ENCODE measurements around the gene PRKD2. TPM values are rescaled to one million over a fixed set of nuclear protein-coding genes. Genes with fewer than 3 reads are reported as not detected.

PRKD2 gene
- total RNA-seq, 2 experiments from 2014 or later, result 78.8 to 84.4 TPM

DNA sequence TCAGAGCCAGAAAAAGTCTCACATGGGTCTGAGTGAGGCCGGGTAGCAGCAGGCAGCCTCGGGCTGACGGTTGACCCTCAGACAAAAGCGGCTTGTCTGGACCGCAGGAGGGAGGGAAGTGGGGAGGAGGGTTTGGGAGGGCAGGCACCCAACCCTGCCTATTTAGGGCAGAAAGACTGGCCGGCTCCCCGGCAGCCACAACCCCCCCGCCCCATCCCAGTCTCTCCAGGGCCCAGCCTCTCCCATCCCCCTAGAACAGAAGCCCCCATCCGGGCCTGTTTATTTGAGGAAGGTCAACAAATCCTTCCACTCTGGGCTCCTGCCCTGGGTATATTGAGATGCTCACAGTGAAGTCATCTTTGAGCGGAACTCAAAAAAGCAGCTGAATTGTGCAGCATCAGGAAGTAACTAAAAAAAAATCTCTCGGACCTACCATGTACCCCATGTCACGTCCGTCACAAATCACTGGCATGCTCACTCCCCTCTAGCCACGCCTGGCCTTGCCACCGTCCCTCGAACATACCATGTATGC, 62.2 kb downstream of the PRKD2 start:
- Mint-ChIP-seq H3K4me3 (no peak overlapping the region), H3K27me3 (peaks cover 45% of the 10 kb centered on the region), H3K27ac (no peak overlapping the region), H3K4me1 (ENCODE audit: low read depth) (peaks cover 7% of the 10 kb centered on the region), H3K9me3 (no peaks in the 10 kb centered on the region), H3K36me3 (peaks cover 4% of the 10 kb centered on the region)
- no peak for DNase-seq
- intact Hi-C loops (cut with micrococcal nuclease), result no loop called here
- POLR2A ChIA-PET, result no interaction called here
- CTCF ChIA-PET, result interaction anchor here (0.6 kb wide), 1 partner anchor 17 kb away, joined by 4 read pairs; no protein-coding TSS in a partner anchor

DNA sequence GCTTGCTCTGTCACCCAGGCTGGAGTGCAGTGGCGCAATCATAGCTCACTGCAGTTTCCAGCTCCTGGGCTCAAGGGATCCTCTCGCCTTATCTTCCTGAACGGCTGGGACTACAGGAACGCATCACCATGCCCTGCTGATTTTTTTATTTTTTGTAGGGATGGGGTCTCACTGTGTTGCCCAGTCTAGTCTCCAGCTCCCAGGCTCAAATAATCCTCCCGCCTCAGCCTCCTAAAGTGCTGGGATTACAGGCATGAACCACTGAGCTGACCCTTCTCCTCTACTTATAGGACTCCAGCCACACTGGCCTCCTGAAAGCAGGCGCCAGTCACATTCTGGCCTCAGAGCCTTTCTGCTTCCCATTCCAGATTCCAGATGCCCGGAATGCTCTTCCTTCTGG, 66.5 kb downstream of the PRKD2 start:
- CTCF ChIA-PET, result no interaction called here
- no peaks in the 10 kb centered on the region for H3K9me3 Mint-ChIP-seq
- H3K27me3 Mint-ChIP-seq, result peaks cover 47% of the 10 kb centered on the region
- intact Hi-C loops (cut with micrococcal nuclease), result no loop called here
- peaks cover 9% of the 10 kb centered on the region for H3K36me3 Mint-ChIP-seq
- POLR2A ChIA-PET, result no interaction called here
- H3K27ac Mint-ChIP-seq, result no peak overlapping the region
- no peak for DNase-seq
- peaks cover 9% of the 10 kb centered on the region for H3K4me1 Mint-ChIP-seq (ENCODE audit: low read depth)
- no peak overlapping the region for H3K4me3 Mint-ChIP-seq

DNA sequence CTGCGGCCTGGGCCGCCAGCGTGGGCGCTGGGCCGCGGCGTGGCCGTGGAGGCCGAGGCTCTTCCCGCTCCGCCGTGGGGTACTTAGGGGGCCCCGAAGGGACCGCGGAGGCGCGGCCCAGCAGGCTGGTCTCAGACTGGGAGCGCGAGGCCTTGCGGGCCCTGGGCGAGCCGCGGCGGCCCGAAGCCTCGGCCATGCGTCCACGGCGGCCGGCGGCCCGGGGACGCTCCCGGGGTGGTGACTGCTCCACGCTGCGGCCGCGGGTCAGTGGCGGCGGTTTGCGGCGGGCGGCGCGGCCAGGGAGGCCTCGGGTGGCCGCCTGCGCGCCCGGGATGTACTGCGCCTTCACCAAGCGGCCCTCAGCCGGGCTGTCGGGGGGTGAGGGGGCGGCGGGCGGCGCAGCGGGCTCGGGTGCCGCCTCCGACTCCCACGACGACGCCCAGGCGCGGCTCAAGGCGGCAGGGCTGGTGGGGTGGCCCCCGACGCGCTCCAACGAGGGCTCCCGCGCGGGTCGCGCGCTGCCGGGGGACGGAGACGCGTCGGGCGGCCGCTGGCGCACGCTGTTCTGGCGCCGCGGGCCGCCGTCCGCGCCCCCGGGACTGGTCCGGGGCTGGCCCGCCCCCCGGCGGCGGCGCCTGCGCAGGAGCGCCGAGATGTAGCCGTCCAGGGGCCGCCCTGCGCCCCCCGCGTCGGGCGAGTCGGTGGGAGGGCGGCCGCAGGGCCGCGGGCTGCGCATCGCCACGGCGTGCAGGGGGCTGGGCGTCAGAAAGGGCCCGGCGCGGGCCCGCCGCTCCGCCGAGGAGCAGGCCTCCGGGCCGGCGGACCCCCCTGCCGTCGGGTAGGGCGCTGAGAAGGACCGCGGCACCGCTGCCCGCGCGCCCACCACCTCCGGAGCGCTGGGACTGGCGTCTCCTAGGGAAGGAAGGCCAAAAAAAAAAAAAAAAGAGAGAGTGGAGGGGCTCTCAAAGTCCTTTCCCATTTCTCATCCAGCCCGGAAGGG, 67.7 kb downstream of the PRKD2 start:
- Mint-ChIP-seq H3K36me3 (peaks cover 9% of the 10 kb centered on the region), H3K9me3 (no peaks in the 10 kb centered on the region), H3K4me1 (ENCODE audit: low read depth) (peaks cover 9% of the 10 kb centered on the region), H3K27ac (no peak overlapping the region), H3K27me3 (peaks cover 39% of the 10 kb centered on the region), H3K4me3 (no peak overlapping the region)
- intact Hi-C loops (cut with micrococcal nuclease), result no loop called here
- ChIA-PET CTCF (interaction anchor here (1.3 kb wide), 1 partner anchor 8 kb away, joined by 3 read pairs; no protein-coding TSS in a partner anchor), POLR2A (interaction anchor here (0.5 kb wide), 1 partner anchor 962 kb away, joined by 3 read pairs; no protein-coding TSS in a partner anchor)
- no peak for DNase-seq

DNA sequence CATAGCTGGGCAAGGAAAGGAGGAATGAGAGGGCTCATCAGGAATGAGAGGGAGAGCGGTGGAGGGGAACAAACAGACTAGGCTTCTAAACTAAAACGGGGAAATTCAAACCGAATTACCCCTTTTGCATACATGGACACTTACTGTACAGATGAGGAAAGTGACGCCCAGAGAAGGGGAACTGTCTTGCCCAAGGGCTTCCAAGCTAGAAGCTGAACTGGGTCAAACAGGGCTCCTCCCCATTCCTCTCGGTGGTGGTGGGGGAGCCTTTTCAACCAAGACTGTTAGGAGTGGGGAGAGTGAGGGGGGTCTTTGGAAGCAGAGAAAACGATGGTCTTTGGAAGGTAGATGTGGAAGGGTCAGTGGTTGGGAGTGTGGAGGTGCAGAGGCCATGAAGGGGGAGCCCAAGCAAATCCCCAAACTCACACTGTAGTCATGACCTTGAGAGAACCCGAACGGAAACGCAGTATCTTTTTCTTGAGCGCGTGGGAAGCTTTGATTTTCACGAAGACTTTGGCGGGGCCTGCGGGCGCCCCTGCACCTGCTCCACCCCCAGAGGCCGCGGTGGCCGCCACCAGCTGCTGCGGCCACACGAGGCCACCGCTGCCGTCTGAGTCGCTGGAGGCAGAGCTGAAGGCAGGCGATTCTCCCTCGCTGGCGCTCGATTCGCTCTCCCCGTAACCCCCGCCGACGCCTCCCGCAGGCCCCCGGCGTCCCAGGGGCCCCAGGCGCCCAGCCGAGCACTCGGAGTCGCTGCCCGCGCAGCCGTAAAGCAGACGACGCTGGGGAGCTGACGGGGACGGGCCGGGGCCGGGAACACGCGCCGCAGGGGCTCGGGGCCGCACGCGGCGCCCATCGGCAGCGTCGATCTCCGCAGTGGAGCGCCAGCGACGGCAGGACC, 68.6 kb downstream of the PRKD2 start:
- Mint-ChIP-seq H3K27ac (peak overlapping the region; percentile 13), H3K9me3 (no peaks in the 10 kb centered on the region), H3K4me1 (ENCODE audit: low read depth) (peaks cover 9% of the 10 kb centered on the region), H3K27me3 (peaks cover 33% of the 10 kb centered on the region), H3K36me3 (peaks cover 9% of the 10 kb centered on the region), H3K4me3 (peak overlapping the region; percentile 3)
- ChIA-PET POLR2A (interaction anchor here (0.5 to 1.1 kb wide), 2 partner anchors 8 to 962 kb away, joined by 3 to 6 read pairs; no protein-coding TSS in a partner anchor), CTCF (interaction anchor here (0.9 to 1.3 kb wide), 2 partner anchors 9 to 31 kb away, joined by 3 read pairs; no protein-coding TSS in a partner anchor)
- DNase-seq, result peak; percentile 27
- intact Hi-C loops (cut with micrococcal nuclease), result no loop called here

DNA sequence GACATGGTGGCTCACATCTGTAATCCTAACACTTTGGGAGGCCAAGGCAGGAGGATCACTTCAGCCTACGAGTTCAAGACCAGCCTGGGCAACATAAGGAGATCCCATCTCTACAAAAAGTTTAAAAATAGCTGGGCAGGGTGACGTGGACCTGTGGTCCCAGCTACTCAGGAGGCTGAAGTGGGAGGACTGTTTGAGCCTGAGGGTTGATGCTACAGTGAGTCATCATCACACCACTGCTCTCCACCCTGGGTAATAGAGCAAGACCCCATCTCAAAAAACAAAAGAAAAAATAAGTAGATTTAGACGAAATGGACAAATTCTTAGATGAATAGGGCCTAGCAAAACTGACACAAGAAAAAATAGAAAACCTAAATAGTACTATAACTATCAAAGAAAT, 70.5 kb downstream of the PRKD2 start:
- intact Hi-C loops (cut with micrococcal nuclease), result no loop called here
- Mint-ChIP-seq H3K36me3 (peaks cover 9% of the 10 kb centered on the region), H3K4me1 (ENCODE audit: low read depth) (peaks cover 9% of the 10 kb centered on the region), H3K4me3 (no peak overlapping the region), H3K27me3 (peaks cover 28% of the 10 kb centered on the region), H3K27ac (no peak overlapping the region), H3K9me3 (no peaks in the 10 kb centered on the region)
- ChIA-PET POLR2A (no interaction called here), CTCF (interaction anchor here (0.8 to 2.2 kb wide), 2 partner anchors 32 to 33 kb away, joined by 3 to 5 read pairs; no protein-coding TSS in a partner anchor)
- no peak for DNase-seq

DNA sequence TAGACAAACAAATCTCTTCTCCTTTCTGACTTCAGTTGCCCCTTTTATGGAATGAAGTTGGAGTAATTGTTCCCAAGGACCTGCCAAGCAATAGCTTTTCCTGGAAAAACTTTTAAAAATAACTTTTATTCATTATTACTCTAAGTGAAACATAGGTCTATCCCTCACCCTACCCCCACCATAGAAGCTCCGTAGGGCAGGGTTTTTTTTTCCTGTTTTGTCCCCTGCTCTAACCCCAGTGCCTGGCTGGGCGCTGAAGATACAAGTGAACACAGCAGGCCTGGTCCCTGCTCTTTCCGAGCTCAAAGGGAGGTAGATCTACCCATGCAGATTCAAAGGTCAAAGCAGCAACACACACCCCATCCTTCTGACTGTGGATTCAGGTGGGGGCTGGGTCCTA, 72.2 kb downstream of the PRKD2 start:
- Mint-ChIP-seq H3K4me3 (no peak overlapping the region), H3K27ac (no peak overlapping the region), H3K9me3 (no peaks in the 10 kb centered on the region), H3K36me3 (peaks cover 4% of the 10 kb centered on the region), H3K4me1 (ENCODE audit: low read depth) (peaks cover 7% of the 10 kb centered on the region), H3K27me3 (peaks cover 21% of the 10 kb centered on the region)
- ChIA-PET CTCF (interaction anchor here (0.9 to 2.2 kb wide), 2 partner anchors 28 to 30 kb away, joined by 5 read pairs; no protein-coding TSS in a partner anchor), POLR2A (no interaction called here)
- intact Hi-C loops (cut with micrococcal nuclease), result no loop called here
- DNase-seq, result no peak

DNA sequence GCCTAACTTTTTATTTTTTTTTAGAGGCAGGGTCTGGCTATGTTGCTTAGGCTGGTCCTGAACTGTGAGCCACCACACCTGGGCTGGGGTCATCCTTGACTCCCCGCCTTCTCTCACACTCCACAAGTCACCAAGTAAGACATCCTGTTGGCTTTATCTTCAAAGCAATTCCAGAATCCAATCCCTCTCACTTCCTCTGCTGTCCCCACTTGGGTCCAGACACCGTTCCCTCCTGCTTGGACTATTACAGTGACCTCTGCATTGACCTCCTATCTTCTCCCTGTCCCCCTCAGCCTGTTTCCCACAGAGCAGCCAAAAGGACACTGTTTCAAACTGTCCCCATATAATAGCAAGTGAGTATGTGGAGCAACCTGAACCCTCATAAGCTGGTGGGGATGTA, 76.3 kb downstream of the PRKD2 start:
- intact Hi-C loops (cut with micrococcal nuclease), result no loop called here
- Mint-ChIP-seq H3K27ac (no peak overlapping the region), H3K4me3 (peak overlapping the region; percentile 11), H3K4me1 (ENCODE audit: low read depth) (peaks cover 2% of the 10 kb centered on the region), H3K27me3 (peaks cover 6% of the 10 kb centered on the region), H3K9me3 (no peaks in the 10 kb centered on the region), H3K36me3 (no peaks in the 10 kb centered on the region)
- no peak for DNase-seq
- ChIA-PET CTCF (no interaction called here), POLR2A (interaction anchor here (1.2 kb wide), 1 partner anchor 7 kb away, joined by 6 read pairs; no protein-coding TSS in a partner anchor)

DNA sequence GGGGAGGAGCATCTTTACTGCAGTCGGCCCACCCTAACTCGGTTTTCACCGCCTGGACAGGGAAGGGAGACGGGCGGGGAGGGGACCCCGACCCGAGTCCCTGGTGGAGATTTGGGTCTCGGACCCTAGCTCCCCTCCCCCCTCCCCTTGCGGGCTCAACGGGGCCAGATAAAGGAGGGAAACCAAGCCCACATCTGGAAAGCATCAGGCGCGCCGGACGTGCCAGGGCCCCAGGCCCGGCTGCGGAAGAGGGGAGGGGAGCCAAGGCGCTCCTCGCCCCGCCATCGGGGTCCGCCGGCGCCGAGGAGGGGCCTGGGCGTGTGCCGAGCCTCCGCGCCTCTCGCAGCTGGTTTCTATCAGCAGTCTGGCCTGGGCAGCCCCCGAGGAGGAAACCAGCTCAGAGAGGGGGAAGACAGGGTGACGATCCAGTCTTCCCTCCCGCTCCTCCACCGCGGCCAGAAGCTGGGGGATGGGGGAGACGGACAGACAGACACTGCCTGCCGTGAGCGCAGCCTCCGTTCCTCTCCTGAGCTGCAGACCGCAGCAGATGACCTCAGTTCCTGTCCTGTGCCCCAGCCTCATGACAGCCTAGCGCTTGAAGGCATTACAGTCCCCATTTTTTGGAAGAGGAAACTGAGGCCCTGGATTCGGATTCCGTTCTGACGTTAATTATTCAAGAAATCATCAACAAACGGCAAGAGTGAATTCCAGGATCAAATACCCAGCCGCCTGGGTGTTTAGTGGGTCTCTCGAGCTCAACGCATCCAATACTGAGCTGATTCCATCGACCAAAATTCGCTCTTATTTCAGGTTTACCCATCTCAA, 77.3 kb downstream of the PRKD2 start:
- Mint-ChIP-seq H3K36me3 (no peaks in the 10 kb centered on the region), H3K9me3 (no peaks in the 10 kb centered on the region), H3K27ac (no peak overlapping the region), H3K4me1 (ENCODE audit: low read depth) (peaks cover 7% of the 10 kb centered on the region), H3K27me3 (peaks cover 3% of the 10 kb centered on the region), H3K4me3 (no peak overlapping the region)
- ChIA-PET CTCF (no interaction called here), POLR2A (interaction anchor here (1.0 to 1.3 kb wide), 4 partner anchors 8 to 75 kb away, joined by 3 to 6 read pairs (median 4); partner anchors contain the start of gene DACT3)
- intact Hi-C loops (cut with micrococcal nuclease), result no loop called here
- peak; percentile 70 for DNase-seq

DNA sequence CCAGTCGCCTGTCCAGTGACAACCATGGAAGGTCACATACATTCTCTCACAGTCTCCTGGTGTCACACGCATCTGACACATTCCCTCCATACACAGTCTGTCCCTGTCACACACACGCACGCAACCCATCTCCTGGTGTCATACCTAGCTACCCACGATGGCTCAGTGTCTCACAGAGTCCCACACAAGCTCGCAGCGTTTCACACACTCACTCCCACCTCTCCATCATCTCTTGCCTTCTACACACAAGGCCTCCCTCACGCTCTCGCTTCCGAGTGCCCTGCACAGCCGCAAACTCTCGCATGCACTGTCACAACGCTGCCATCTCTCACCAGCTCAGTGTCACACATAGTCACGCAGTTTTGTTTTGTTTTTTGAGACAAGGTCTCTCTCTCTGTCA, 79.7 kb downstream of the PRKD2 start:
- DNase-seq, result peak; percentile 49
- H3K27me3 Mint-ChIP-seq, result peaks cover 3% of the 10 kb centered on the region
- no peaks in the 10 kb centered on the region for H3K36me3 Mint-ChIP-seq
- ChIA-PET POLR2A (interaction anchor here (1.3 kb wide), 1 partner anchor 17 kb away, joined by 4 read pairs; no protein-coding TSS in a partner anchor), CTCF (interaction anchor here (0.6 to 1.2 kb wide), 3 partner anchors 18 to 93 kb away, joined by 4 to 8 read pairs (median 4); no protein-coding TSS in a partner anchor)
- no peak overlapping the region for H3K27ac Mint-ChIP-seq
- H3K4me3 Mint-ChIP-seq, result no peak overlapping the region
- H3K4me1 Mint-ChIP-seq (ENCODE audit: low read depth), result peaks cover 20% of the 10 kb centered on the region
- intact Hi-C loops (cut with micrococcal nuclease), result no loop called here
- H3K9me3 Mint-ChIP-seq, result no peaks in the 10 kb centered on the region

DNA sequence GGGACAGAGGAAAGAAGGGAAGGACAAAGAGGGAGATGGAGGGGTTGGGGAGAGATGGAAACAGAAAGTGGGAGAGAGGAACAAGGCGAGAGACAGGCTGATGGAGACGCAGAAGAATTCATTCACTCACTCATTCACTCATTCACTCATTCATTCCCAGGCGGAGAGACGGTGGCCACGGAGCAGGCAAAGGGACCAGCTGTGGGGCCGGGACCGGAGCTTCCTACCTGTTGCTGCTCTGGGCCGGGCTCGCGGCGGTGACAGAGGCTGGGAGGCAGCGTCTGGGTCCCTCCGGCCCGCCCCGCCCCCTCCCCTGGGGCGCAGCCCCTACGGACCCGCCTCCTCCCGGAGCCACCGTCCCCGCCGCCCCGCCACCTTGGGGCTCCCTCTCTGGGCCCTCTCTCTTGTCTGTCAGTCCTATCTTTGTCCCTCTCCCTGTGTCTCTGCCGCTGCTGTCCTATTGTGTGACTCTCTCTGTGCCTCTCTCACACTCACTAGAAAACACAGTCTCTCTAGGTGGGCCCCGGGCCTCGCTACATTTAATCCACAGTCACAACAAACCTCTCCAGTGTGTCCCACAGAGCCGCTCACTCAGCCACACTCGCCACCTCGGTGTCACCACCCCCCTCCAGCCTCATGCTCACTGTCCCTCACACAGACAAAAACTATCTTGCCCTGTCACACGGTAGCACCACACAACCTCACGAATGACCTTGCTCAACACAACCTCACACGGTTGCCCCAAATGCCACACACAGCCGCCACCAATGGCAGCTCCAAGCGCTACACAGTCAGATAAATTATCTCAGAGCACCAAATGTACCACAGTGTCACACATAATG, 80.8 kb downstream of the PRKD2 start, which contains the start of gene GNG8:
Gene GNG8, minus strand, starts transcription at position 283 of the 842 bp plus-strand sequence. CDS start 1,520 bp downstream, outside the sequence.
- intact Hi-C loops (cut with micrococcal nuclease), result no loop called here
- ChIA-PET CTCF (interaction anchor here (0.6 kb wide), 1 partner anchor 94 kb away, joined by 4 read pairs; no protein-coding TSS in a partner anchor), POLR2A (no interaction called here)
- H3K9me3 Mint-ChIP-seq, result no peaks in the 10 kb centered on the region
- no peak within 1 kb of the TSS for H3K27ac Mint-ChIP-seq
- H3K27me3 Mint-ChIP-seq, result peaks cover 3% of the 10 kb centered on the region
- H3K4me3 Mint-ChIP-seq, result peak within 1 kb of the TSS; percentile 68
- peaks cover 20% of the 10 kb centered on the region for H3K4me1 Mint-ChIP-seq (ENCODE audit: low read depth)
- DNase-seq, result peak; percentile 48
- H3K36me3 Mint-ChIP-seq, result no peaks in the 10 kb centered on the region
